ENCODE measurements around the gene ATOH7. TPM values are rescaled to one million over a fixed set of nuclear protein-coding genes. Genes with fewer than 3 reads are reported as not detected.
A peak's percentile ranks its signal among the peaks of the same experiment; 100 is the strongest.
"Not testable (repeated sequence)": the region's sequence is repeated elsewhere in the genome, so short reads cannot be mapped to it uniquely, and the experiment has no call there.

Gene ATOH7
- total RNA-seq: 0.18 to 0.70 TPM (median 0.38 TPM) in 3 replicates

GRCh38 chr10:68231817-68232251, at the start of gene ATOH7:
Gene ATOH7 (minus strand): TSS chr10:68232113. CDS start chr10:68231677, 436 bp downstream.
- Mint-ChIP-seq H3K4me3 (peak within 1 kb of the TSS; percentile 75), H3K27me3 (ENCODE audit: low read depth) (peaks cover 56% of the 10 kb centered on the region), H3K36me3 (no peaks in the 10 kb centered on the region), H3K27ac (peak within 1 kb of the TSS; percentile 30), H3K9me3 (no peaks in the 10 kb centered on the region), H3K4me1 (peaks cover 10% of the 10 kb centered on the region)
- peak in 1 of 2 experiments; percentile 39 for DNase-seq (ENCODE audit: low spot score in 2 of 2, unreplicated experiment in 2 of 2)
- TF ChIP-seq, protein P1, sequence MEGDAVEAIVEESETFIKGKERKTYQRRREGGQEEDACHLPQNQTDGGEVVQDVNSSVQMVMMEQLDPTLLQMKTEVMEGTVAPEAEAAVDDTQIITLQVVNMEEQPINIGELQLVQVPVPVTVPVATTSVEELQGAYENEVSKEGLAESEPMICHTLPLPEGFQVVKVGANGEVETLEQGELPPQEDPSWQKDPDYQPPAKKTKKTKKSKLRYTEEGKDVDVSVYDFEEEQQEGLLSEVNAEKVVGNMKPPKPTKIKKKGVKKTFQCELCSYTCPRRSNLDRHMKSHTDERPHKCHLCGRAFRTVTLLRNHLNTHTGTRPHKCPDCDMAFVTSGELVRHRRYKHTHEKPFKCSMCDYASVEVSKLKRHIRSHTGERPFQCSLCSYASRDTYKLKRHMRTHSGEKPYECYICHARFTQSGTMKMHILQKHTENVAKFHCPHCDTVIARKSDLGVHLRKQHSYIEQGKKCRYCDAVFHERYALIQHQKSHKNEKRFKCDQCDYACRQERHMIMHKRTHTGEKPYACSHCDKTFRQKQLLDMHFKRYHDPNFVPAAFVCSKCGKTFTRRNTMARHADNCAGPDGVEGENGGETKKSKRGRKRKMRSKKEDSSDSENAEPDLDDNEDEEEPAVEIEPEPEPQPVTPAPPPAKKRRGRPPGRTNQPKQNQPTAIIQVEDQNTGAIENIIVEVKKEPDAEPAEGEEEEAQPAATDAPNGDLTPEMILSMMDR (IDR thresholded peaks at IDR 0.05; ENCODE audit: unreplicated experiment): no peak

GRCh38 chr10:68280758-68281157, 48.8 kb upstream of the ATOH7 start:
- Mint-ChIP-seq H3K27ac (no peak overlapping the region), H3K36me3 (peaks cover 13% of the 10 kb centered on the region), H3K4me1 (peaks cover 2% of the 10 kb centered on the region), H3K27me3 (ENCODE audit: low read depth) (no peaks in the 10 kb centered on the region), H3K4me3 (no peak overlapping the region), H3K9me3 (peaks cover 21% of the 10 kb centered on the region)
- TF ChIP-seq, protein P1 (IDR thresholded peaks at IDR 0.05; ENCODE audit: unreplicated experiment): no peak
- DNase-seq (ENCODE audit: low spot score in 2 of 2, unreplicated experiment in 2 of 2): no peak

DNA sequence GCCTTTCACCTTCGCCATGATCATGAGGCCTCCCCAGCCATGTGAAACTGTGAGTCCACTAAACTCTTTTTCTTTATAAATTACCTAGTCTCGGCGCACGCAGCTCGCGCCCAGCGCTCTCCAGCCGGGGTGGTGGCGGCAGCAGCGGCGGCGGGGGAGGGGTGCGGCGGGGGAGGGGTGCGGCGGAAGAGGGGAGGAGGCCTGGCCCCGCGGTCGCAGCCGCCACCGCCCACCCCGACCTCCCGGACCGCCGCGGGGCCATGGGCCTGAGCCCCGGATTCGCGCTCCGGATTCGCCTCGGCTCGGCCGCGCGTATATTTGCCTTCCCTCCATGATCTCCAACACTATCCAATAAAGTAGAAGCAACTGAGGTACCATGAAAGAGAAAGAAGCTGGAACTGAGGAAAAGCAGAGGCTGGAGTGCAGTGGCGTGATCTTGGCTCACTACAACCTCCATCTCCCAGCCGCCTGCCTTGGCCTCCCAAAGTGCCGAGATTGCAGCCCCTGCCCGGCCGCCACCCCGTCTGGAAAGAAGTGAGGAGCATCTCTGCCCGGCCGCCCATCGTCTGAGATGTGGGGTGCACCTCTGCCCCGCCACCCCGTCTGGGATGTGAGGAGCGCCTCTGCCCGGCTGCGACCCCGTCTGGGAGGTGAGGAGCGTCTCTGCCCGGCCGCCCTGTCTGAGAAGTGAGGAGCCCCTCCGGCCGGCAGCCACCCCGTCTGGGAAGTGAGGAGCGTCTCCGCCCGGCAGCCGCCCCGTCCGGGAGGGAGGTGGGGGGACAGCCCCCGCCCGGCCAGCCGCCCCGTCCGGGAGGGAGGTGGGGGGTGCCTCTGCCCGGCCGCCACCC, 47.2 kb upstream of the ATOH7 start:
- not testable (repeated sequence) for DNase-seq (ENCODE audit: low spot score in 2 of 2, unreplicated experiment in 2 of 2); H3K4me3 Mint-ChIP-seq; H3K27ac Mint-ChIP-seq; H3K4me1 Mint-ChIP-seq; H3K27me3 Mint-ChIP-seq (ENCODE audit: low read depth)
- peaks cover 13% of the 10 kb centered on the region for H3K36me3 Mint-ChIP-seq
- peaks cover 21% of the 10 kb centered on the region for H3K9me3 Mint-ChIP-seq

DNA sequence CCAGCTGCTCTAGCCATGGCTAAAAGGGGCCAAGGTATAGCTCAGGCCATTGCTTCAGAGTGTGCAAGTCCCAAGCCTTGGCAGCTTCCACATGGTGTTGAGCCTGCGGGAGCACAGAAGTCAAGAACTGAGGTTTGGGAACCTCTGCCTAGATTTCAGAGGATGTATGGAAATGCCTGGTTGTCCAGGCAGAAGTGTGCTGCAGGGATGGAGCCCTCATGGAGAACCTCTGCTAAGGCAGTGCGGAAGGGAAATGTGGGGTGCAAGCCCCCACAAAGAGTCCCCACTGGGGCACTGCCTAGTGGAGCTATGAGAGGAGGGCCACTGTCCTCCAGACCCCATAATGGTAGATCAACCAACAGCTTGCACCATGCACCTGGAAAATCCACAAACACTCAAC, 45.9 kb upstream of the ATOH7 start:
- not testable (repeated sequence) for H3K4me3 Mint-ChIP-seq; DNase-seq (ENCODE audit: low spot score in 2 of 2, unreplicated experiment in 2 of 2); H3K27ac Mint-ChIP-seq; H3K27me3 Mint-ChIP-seq (ENCODE audit: low read depth); H3K4me1 Mint-ChIP-seq
- Mint-ChIP-seq H3K9me3 (peaks cover 21% of the 10 kb centered on the region), H3K36me3 (peaks cover 13% of the 10 kb centered on the region)

GRCh38 chr10:68276224-68276623, 44.3 kb upstream of the ATOH7 start:
- TF ChIP-seq, protein P1 (IDR thresholded peaks at IDR 0.05; ENCODE audit: unreplicated experiment): no peak
- H3K36me3 Mint-ChIP-seq: peaks cover 13% of the 10 kb centered on the region
- H3K4me3 Mint-ChIP-seq: no peak overlapping the region
- H3K27me3 Mint-ChIP-seq (ENCODE audit: low read depth): no peaks in the 10 kb centered on the region
- H3K4me1 Mint-ChIP-seq: no peaks in the 10 kb centered on the region
- no peak overlapping the region for H3K27ac Mint-ChIP-seq
- peaks cover 21% of the 10 kb centered on the region for H3K9me3 Mint-ChIP-seq
- no peak for DNase-seq (ENCODE audit: low spot score in 2 of 2, unreplicated experiment in 2 of 2)

- no peak for DNase-seq (ENCODE audit: low spot score in 2 of 2, unreplicated experiment in 2 of 2)
- no peak overlapping the region for H3K4me3 Mint-ChIP-seq
- H3K27me3 Mint-ChIP-seq (ENCODE audit: low read depth): no peaks in the 10 kb centered on the region
- H3K36me3 Mint-ChIP-seq: peaks cover 13% of the 10 kb centered on the region
- no peak overlapping the region for H3K27ac Mint-ChIP-seq
- TF ChIP-seq, protein P1 (IDR thresholded peaks at IDR 0.05; ENCODE audit: unreplicated experiment): no peak
- H3K9me3 Mint-ChIP-seq: peaks cover 21% of the 10 kb centered on the region
- H3K4me1 Mint-ChIP-seq: no peaks in the 10 kb centered on the region
Observed at GRCh38 chr10:68275600-68276126, 43.8 kb upstream of the ATOH7 start.
